ENCODE results near the gene CTAG1B.
"Not testable (repeated sequence)": the region's sequence is repeated elsewhere in the genome, so short reads cannot be mapped to it uniquely, and the experiment has no call there.

CTAG1B gene

DNA sequence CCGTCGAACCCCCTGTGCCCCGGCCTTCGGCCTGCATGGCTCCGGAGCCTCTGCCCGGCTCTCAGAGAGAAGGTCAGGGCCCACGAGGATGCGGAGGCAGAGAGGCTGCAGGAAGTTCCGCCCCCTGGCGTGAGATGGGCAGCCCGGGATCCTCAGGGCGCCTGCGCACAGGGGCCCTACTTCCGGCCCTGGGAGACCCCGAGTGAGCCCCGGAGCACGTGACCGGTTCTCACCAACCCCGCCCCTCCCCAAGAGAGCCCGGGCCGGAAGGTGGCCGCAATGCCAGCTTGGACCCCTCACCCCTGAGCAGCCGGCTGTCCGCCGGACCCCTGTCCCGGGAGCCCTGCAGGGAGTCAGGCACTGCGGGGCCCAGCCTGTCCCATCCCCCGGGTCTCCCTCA, at the start of gene CTAG1B:
Gene CTAG1B, minus strand, starts transcription at position 101 of the 400 bp plus-strand sequence. Its CDS starts 64 bp downstream, at position 37.
- not testable (repeated sequence) for DNase-seq (ENCODE audit: low read depth, low spot score)

DNA sequence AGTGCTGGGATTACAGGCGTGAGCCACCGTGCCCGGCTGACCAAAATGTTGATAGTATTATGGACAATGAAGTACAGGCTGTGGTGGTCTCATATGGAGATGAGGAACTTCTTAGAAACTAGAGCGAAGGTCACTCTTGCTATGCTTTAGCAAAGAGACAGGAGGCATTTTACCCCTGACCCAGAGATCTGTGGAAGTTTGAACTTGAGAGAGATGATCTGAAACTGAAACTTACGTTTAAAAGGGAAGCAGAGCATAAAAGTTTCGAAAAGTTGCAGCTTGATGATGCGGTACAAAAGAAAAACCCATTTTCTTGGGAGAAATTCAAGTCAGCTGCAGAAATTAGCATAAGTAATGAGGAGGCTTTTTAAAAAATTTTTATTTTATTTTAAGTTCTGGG, 42.8 kb upstream of the CTAG1B start:
- DNase-seq (ENCODE audit: low read depth, low spot score) = no peak

DNA sequence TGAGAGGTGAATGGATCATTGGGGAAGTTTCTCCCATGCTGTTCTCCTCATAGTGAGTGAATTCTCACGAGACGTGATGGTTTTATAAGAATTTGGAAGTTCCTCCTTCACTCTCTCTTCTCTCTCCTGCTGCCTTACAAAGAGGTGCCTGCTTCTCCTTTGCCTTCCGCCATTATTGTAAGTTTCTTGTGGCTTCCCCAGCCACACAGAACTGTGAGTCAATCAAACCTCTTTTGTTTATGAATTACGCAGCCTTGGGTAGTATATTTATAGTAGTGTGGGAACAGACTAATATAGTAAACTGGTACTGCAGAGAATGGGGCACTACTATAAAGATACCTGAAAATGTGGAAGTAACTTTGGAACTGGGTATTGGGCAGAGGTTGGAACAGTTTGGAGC, 42.1 kb upstream of the CTAG1B start:
- DNase-seq (ENCODE audit: low read depth, low spot score) = no peak

DNA sequence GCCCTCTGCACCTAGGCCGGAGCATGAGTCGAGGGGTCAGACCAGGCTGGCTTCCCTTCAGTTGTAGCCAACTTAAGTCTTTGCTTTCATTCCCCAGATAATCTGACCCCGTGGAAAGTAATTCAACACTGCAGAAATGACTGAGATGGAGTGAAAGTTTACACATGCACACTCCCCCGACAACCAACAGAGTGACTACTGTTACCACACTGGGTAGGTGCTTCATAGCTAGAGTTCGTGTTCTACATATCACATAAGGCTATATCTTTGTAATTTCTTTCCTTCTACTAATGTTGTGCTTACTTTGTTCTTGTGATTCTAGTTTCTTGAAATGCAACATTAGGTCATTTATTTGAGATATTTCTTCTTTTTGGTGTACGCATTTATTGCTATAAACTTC, 41.5 kb upstream of the CTAG1B start:
- DNase-seq (ENCODE audit: low read depth, low spot score) = no peak

DNA sequence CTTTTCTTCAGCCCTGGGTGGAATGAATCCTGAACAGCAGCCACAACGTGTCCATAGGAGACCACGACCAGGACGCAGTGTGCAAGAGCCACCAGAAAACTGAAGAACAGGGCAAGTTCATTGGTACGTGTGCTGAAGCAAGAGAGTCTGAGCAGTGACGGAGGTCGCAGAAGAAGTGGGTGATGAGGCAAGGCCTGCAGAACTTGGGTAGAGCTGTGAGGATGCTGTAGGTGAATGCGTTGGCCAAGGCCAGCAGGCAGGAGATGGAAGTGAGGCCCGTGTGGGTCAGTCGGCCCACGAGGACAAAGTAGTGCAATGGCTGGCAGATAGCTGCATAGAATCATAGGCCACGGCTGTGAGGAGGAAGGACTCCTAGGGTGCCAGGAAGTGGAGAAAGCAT, 39.9 kb upstream of the CTAG1B start:
- DNase-seq (ENCODE audit: low read depth, low spot score) = no peak

DNA sequence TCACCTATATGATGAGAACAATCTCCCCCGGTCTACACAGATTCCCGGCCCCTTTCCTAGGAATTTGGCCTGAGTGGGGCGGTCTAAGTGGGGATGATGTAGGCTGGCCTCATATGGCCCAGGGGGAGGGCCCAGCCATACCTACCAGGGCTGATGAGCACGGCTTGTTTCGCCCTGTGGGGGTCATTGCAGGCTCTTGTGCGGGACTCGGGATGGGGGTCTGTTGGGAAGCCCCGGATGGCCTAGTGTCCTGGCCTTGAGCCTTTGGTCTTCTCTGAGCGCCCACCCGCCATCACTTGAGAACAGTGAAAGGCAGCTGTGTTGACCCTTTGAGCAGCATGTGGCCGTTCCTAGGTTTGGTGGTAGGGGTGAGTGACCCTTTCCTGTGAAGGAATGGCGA, 39.1 kb upstream of the CTAG1B start:
- DNase-seq (ENCODE audit: low read depth, low spot score) = no peak

DNA sequence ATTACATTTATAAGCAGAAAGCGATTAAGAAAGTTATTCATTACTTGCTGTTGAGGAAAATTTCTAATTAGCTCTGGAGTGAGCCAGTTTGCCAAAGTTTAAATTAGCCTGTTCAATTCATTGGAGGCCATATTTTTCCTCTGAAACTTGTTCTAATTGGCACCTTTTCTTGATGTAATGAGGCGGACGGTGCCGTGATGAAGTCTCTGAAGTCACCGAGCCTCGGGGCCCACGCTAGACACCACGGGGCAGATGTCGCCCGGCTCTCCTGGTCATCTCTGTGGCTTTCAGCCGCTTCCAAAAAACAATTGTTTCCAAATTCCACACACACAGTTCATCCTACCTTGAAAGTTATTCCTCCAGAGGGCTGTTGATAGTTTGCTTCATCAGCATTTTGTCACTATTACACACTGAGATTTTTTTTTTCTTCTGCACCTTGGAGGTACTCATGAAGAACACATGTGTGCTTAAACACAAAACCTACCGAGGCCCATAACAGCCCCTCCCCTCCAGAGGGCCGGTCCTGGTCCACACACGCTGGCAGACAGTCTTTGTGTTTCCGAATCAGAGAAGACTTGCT, 38.2 kb upstream of the CTAG1B start:
- no peak for DNase-seq (ENCODE audit: low read depth, low spot score)

DNA sequence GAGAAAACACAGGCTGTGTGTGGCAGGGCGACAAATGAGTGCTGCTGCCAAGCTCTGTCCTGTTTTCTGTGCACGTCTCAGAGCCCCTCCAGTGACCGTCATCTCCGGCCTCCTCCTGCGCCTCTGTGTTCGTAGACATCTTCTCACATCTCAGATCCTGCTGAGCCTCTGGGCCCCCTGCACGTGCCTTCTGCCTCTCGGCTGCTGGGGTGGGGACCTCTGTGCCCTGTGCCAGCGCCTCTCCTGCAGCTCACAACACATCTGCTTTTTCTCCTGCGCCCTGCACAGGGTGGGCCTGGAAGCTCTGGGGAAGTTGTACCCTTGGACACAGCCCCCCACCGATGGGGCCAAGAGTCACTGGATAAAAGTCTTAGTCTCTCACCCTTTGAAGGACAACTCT, 36.7 kb upstream of the CTAG1B start:
- no peak for DNase-seq (ENCODE audit: low read depth, low spot score)

DNA sequence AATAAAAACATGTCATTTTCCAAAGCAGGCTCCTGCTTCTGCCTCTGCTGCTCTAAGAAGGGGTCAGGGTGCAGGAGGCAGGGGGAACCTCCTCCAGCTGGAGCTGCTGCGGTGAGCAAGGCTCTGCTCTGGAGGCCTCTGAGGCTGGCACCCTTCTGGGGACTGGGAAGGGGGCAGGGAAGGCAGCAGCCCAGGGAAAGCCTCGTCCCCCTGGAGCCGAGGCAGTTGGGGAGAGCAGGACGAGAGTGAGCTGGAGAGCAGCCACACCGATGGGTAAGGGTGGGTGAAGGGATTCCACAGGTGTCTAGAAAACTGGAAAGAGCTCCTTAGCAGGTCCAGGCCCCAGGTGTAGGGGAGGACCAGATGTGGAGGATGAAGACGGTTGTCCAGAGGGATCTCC, 36.3 kb upstream of the CTAG1B start:
- no peak for DNase-seq (ENCODE audit: low read depth, low spot score)

DNA sequence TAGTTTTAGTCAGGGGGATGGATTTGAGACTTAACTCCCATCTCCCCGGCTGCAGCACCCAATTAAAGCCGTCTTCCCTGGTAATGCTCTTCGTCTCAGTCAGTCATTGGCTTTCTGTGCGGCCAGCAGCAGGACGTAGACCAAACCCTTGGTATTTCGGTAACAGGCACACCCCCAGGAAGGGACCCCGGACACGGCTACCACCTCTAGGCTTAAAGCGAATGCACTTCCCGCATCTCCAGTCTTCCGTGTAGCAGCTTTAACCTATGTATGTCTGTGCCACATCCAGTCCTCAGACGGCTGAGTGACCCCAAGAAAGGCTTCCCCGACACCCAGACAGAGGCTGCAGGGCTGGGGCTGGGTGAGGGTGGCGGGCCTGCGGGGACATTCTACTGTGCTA, 35.8 kb upstream of the CTAG1B start:
- no peak for DNase-seq (ENCODE audit: low read depth, low spot score)

DNA sequence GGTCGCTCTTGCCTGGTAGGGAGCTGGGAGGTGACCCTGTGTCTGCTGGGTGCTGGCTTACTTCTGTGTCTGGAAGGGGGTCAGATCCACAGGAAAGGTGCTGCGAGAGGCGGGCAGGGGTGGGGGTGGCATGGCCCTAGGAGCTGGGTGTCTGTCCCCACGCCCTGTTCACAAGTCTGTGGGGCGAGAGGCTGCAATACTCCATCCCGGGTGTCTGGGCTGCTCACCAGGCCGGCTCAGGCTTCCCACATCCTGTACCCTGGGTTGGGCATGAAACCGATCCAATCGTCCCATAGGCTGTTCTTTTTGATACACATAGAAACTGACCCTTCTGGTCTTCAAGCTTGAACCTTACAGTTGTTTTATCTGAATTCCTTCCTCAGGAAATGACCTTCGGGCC, 35.3 kb upstream of the CTAG1B start:
- no peak for DNase-seq (ENCODE audit: low read depth, low spot score)

DNA sequence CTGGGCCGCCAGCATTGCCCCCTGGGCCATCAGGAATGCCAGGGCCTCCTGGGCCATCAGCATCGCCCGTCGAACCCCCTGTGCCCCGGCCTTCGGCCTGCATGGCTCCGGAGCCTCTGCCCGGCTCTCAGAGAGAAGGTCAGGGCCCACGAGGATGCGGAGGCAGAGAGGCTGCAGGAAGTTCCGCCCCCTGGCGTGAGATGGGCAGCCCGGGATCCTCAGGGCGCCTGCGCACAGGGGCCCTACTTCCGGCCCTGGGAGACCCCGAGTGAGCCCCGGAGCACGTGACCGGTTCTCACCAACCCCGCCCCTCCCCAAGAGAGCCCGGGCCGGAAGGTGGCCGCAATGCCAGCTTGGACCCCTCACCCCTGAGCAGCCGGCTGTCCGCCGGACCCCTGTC, 34.3 kb upstream of the CTAG1B start, which contains the start of gene CTAG2:
Gene CTAG2, minus strand, starts transcription at position 167 of the 400 bp plus-strand sequence. Its CDS starts 64 bp downstream, at position 103.
- not testable (repeated sequence) for DNase-seq (ENCODE audit: low read depth, low spot score)

DNA sequence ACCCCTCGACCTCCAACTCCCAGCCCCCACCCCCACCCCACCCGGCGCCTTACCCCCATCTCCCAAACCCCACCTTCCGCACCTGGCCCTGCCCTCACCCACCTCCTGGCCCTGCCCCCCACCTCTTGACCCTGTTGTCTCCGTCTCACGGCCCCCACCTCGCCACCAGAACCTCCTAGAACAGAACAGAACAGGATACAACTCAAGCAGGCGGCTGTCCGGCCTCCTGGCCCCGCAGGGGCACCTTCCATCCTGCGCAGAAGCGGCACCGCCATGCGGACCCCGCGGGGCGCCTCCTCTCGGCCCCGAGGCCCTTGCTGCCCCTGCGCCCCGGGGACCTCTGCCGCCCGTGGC, 33.9 kb upstream of the CTAG1B start:
- no peak for DNase-seq (ENCODE audit: low read depth, low spot score)

DNA sequence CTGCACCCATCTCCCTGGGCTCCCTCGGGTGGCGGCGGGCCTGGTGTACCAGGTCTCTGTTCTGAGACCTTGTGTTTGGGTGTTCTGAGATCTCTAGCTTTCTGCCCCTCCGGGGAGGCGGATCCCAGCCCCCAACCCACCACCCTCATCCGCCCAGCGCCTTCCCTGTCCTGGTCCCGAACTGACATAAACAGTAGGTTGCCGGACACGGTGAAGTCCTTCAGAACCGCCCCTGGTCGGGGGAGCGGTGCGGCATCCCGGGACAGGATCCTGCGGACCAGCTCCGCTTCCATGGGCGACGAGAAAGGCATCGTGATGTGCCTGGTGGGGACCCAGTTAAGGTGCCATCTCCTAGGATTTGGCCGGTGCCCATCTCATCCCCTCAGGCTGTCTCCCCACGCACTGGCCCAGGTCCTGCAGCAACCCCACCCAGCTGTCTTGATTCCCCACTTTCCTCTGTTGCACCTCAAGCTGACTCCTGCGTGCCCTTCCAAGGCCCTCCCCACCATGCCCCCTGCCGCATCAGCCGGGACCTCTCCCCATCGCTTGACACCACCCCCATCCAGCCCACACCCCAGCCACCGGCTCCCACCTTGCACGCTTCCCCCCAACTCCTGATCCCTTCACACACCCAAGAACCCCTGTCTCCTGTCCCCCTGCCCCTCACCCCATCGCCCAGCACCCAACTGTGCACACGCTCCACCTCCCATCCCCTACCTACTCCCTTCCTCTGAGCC, 33.4 kb upstream of the CTAG1B start:
- DNase-seq (ENCODE audit: low read depth, low spot score) = no peak

DNA sequence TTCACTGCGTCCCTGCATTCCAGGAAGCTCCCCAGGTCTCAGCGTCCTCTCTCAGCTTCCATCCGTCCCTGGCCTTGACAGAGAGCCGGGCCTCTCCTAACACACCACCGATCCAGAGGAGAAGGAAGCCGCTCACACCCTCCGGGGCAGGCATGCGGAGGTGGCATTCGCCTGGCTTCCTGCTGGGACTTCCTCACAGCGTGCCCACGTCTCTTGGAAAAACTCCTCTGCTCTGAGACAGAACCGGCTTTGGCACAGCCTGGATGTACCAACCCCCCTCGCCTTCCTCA, 31.1 kb upstream of the CTAG1B start:
- no peak for DNase-seq (ENCODE audit: low read depth, low spot score)

DNA sequence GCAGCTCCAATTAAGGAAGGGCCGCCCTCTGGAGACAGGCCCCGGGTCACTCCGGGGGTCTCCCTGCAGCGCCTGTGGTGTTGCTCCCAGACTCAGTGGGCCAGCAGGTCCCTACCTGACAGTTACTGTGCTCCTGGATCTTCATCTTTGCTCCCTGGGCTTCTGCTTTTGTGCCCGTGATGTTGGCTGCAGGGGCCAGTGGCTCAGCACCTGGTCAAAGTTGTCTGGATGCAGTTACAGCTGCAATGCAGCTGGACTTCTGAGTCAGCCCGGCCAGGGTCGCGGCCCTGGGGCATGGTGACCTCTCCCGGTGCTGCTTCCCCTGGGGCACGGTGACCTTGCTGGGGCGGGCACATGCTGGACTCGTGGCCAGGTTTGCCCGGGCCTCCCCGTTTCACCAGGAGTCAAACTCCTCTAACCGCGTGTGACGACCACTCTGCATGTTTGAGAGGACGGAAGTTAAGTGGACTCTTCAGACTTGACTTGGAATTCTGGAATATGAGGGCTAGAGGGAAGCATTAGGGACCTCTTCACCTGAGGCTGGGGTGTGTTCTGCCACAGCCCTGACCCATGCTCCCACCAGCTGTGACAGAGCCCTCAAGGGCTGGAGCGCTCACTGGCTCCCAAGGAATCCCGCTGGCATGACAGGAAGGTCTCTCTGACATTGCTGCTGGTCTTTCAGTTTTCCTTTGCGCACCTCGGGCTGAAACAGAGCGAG, 30.6 kb upstream of the CTAG1B start:
- DNase-seq (ENCODE audit: low read depth, low spot score) = no peak

DNA sequence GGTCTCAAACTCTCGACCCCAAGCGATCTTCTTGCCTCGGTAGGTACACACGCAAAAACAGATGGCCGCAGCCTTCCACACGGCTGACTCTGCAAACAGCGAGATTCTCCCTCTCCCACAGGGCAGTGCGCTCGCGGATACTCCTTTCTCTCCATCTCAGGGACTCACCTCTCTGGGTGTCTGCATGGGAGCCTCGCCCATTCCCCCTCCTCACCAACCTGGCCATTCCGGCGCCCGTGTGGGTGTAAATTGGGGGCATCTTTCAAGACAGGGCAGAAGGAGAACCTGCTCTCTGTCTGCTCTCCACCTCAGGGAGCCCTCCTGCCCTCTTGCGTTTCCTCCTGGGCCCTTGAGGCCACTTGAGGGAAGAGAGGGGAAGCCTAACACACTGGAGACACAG, 29.8 kb upstream of the CTAG1B start:
- DNase-seq (ENCODE audit: low read depth, low spot score) = no peak

DNA sequence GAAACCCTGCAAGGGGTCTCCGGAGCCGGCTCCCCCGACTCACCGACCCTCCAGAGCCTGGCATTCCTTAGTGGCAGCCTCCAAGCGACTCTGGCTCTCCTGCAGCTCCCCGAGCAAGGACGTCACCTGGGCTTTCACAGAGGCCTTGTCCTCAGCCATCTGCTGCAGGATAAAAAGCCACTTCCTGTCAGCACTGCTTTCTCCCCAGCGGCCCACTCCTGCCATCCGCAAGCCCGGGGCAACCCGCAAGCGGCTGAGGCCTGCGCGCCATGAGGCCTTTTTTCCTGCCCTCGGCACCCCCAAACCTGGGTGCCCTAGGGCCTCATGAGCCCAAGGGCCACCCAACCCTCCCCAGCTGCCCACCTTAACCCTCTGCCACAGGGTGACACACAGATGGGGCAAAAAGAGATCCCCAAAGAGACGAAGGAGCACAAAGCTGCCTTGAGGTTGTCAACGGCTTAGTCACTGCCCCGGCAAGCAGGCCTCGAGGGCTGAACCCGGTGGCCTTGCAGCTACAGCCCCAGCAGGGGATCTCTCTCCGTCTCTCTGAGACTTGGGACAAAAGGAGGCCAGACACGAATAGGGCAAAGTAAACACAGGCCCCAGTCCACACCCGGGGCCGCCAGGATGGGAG, 26.8 kb upstream of the CTAG1B start:
- not testable (repeated sequence) for DNase-seq (ENCODE audit: low read depth, low spot score)

DNA sequence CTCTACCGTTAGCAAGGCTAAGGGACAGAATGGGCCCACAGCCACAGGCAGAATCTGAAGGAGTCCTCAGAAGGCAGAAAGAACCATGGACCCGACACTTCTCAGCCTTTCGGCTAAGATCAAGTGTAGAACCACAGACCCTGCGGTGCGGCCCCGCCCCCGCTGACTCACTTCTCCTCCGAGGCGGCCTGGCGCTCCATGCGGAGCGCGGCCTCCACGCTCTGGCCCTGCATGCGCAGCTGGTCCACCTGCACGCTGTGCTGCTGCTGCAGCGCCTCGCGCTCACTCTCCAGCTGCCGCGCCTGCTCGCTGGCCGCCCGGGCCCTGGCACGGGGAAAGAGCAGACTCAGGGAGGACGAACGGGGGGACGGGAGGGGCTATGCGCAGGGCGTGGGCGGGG, 24.6 kb upstream of the CTAG1B start:
- DNase-seq (ENCODE audit: low read depth, low spot score) = not testable (repeated sequence)

DNA sequence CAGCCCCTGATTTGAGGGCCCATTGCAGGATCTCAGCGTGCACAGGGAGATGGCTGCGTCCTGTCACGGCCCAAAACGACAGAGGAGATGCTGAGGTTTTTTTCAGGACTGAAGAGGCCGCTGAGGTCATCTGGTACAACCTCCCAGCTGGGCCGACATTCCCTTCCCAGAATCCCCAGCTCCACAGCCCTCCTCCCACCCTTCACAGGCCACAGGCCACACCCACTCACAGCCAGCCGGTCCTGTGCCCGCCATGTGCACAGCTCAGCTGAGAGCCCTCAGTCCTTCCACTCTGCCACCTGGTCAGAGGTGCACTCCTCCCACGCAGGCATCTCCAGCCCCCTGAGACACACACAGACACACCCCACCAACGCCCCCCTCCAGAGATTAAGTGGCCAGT, 22.7 kb upstream of the CTAG1B start:
- DNase-seq (ENCODE audit: low read depth, low spot score) = not testable (repeated sequence)

DNA sequence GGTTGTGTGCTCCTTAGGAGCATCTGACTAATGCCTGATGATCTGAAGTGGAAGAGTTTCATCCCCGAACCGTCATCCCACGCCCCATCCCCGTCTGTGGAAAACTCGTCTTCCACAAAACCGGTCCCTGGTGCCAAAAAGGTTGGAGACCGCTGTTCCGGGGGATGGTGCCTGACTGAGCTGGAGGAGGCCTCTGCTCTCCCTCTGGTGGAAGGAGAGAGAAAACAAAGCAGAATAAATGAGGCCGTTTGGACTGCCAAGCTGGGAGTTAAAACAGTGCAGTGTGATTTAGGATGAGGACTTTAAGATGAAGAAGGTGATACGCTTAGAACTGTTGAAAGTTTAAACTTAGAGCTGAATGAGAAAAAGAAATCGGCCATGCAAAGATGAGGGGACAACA, 14.6 kb upstream of the CTAG1B start:
- DNase-seq (ENCODE audit: low read depth, low spot score) = not testable (repeated sequence)

DNA sequence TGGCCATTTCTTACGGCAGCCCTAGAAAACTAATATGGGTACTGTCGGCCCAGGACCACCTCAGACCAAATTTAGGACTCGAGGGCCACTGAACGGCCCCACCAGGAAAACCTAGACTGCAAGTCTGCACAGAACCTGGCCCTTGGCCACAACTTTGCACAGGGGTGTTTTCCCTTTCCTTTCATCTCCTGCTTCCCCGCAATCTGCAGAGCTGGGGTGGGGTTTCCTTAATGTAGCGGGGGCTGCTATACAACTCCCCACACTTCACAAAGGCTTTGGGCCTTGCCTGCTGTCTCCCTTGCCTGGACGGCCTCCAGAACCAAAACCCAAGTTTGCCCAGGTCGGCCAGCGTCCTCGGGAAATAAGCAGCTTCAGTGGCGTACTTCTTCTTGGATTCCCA, 11.9 kb upstream of the CTAG1B start:
- DNase-seq (ENCODE audit: low read depth, low spot score) = not testable (repeated sequence)

DNA sequence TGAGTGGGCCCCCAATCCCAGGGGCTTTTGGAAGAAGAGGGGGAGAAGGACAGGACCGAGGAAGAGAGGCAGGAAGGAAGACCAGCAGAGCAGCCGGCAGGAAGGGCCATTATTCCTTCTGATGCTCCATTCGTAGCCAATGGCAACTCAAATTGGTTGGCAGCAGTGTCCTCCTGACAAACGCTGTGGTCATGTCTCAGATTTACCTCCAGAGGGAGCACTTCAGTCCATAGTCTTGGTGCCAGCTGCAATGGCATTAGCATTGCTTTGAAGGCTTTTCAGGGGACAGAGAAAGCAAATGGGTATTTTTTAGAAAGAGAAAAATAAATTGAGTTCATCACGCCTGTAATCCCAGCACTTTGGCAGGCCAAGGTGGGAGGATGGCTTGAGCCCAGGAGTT, 9.9 kb upstream of the CTAG1B start:
- not testable (repeated sequence) for DNase-seq (ENCODE audit: low read depth, low spot score)

All from brain pericyte (primary cell).